ENCODE measurements around the gene KAT6B.

The KAT6B gene

DNA sequence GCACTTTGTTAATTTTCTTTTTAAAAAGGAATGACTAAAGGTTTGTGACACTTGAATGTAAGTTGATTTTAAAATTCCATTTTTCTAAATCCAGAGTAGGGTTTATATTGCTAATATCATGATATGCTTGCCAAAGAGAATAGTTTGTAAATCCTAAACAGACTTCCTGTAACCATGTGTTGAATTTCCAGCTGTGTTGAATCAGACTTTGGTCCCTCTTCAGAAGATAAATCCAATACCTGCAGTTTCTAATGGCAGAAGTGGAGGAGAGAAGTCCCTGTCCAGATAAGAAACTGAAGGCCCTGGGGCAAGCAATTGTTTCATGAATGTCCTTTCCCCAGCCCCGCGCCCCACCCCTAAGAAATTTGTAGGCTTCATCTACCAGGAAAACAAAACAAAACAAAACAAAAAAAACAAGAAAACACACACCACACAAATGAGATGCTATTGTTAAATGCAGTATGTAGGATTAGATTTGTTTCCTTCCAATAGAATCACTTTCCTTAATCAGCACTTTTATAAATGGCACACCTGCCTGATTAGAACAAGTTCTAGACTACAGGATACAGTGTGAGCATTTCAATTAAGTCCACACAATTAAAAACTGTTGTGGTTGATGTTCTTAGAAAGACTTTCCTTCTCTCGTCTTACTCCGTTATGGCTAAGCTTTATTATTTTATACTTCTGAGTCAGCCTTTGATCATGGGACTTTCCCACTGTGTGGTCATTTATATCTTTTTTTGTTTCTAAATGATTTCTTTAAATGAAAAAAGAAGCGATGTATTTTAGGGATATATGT is 122.8 kb downstream of the KAT6B start:
- POLR2A ChIA-PET, result no interaction called here
- TF ChIP-seq, protein P1, sequence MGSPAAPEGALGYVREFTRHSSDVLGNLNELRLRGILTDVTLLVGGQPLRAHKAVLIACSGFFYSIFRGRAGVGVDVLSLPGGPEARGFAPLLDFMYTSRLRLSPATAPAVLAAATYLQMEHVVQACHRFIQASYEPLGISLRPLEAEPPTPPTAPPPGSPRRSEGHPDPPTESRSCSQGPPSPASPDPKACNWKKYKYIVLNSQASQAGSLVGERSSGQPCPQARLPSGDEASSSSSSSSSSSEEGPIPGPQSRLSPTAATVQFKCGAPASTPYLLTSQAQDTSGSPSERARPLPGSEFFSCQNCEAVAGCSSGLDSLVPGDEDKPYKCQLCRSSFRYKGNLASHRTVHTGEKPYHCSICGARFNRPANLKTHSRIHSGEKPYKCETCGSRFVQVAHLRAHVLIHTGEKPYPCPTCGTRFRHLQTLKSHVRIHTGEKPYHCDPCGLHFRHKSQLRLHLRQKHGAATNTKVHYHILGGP (tag by site-specific recombination; IDR thresholded peaks at IDR 0.05), result peak; percentile 81
- no peak for TF ChIP-seq ZBTB8A (tag by site-specific recombination; IDR thresholded peaks at IDR 0.05)
- TF ChIP-seq ZSCAN16 (tag by site-specific recombination; IDR thresholded peaks at IDR 0.05), result no peak
- 0 out of 2 replicates have a peak, but pooled peaks have one; percentile 6 for TF ChIP-seq PRDM1 (tag by site-specific recombination; IDR thresholded peaks at IDR 0.05)
- TF ChIP-seq ZNF664 (tag by site-specific recombination; IDR thresholded peaks at IDR 0.05), result 0 out of 2 replicates have a peak, but pooled peaks have one; percentile 16
- TF ChIP-seq ZNF433 (tag by site-specific recombination; IDR thresholded peaks at IDR 0.05; ENCODE audit: low read depth), result no peak
- CTCF ChIA-PET, result interaction anchor here (0.6 to 0.7 kb wide), 2 partner anchors 11 to 24 kb away, joined by 4 to 5 read pairs; no protein-coding TSS in a partner anchor

DNA sequence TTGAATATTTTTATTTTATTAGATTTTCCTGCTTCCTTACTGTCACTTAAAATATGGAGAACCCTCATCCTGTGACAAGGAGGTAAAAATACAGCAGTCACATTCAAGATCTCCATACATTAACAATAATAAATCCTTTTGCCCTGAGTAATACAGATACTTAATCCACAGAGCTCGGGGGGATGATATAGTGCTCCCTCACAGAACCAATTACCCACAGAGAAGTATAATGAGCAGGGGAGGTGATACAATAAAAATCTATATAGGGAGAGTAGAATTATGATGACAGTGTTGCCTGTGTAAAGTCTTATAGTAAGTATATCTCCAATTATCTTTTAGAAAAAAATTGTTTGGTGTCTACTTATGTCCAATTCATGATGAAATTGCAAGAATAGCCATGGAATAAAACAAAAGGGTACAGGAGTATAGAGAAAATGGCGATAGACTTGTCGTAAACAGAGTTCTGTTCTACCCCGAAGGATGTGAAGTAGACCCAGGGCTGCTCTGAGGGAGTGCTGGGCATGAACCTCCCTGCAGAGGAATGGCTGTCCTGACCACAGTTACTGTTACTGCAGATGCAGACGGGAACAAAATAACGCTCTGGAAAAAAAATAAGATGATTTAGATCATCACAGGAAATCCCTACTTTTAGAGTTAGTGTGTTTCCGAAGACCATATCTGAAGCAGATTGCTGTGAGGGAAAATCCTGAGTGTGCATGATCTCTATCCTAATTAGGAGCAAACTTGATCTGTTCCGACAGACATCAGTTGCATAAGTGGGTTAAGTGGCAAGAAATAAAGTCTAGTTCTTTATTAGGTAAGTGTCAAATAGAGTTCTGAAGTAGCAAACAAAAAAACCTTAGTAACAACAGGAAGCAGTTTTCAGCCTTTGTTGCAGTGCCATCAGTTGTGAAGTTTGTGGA is 123.7 kb downstream of the KAT6B start:
- CTCF ChIA-PET, result interaction anchor here (0.6 to 1.0 kb wide), 3 partner anchors 9 to 23 kb away, joined by 4 to 5 read pairs (median 4); no protein-coding TSS in a partner anchor
- H3K36me3 ChIP-seq (ENCODE audit: control insufficient read depth in 2 of 2, insufficient read depth in 1 of 2, low read length in 2 of 2), result no peaks in the 10 kb centered on the region
- POLR2A ChIA-PET, result no interaction called here
- H3K4me3 ChIP-seq (ENCODE audit: low read depth, low read length), result no peak overlapping the region
- no peaks in the 10 kb centered on the region for H3K9me3 ChIP-seq (ENCODE audit: control insufficient read depth, insufficient read depth, low read depth, low read length)
- H3K4me1 ChIP-seq (ENCODE audit: control insufficient read depth, insufficient read depth, low read length), result peaks cover 43% of the 10 kb centered on the region
- no peak overlapping the region for H3K27ac ChIP-seq (ENCODE audit: extremely low read depth, low read depth, low read length)
- 0 out of 2 replicates have a peak, but pooled peaks have one; percentile 31 for TF ChIP-seq KLF1 (tag by site-specific recombination; IDR thresholded peaks at IDR 0.05)
- TF ChIP-seq ZNF335 (tag by site-specific recombination; conservative IDR thresholded peaks at IDR 0.05), result no peak
- peak; percentile 47 for TF ChIP-seq ZBTB17 (tag by site-specific recombination; IDR thresholded peaks at IDR 0.05)
- TF ChIP-seq, protein P2, sequence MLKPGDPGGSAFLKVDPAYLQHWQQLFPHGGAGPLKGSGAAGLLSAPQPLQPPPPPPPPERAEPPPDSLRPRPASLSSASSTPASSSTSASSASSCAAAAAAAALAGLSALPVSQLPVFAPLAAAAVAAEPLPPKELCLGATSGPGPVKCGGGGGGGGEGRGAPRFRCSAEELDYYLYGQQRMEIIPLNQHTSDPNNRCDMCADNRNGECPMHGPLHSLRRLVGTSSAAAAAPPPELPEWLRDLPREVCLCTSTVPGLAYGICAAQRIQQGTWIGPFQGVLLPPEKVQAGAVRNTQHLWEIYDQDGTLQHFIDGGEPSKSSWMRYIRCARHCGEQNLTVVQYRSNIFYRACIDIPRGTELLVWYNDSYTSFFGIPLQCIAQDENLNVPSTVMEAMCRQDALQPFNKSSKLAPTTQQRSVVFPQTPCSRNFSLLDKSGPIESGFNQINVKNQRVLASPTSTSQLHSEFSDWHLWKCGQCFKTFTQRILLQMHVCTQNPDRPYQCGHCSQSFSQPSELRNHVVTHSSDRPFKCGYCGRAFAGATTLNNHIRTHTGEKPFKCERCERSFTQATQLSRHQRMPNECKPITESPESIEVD (tag by site-specific recombination; IDR thresholded peaks at IDR 0.05), result peak; percentile 41; the same call in 1 of the 2 replicates
- TF ChIP-seq OSR2 (tag by site-specific recombination; IDR thresholded peaks at IDR 0.05), result peak; percentile 41; the same call in 1 of the 2 replicates
- TF ChIP-seq ZNF324 (tag by site-specific recombination; IDR thresholded peaks at IDR 0.05), result no peak
- TF ChIP-seq ZNF600 (tag by site-specific recombination; IDR thresholded peaks at IDR 0.05), result peak; percentile 56; the same call in 1 of the 2 replicates
- TF ChIP-seq WT1 (tag by site-specific recombination; IDR thresholded peaks at IDR 0.05), result peak; percentile 59
- no peak for TF ChIP-seq ZNF24 (tag by site-specific recombination; IDR thresholded peaks at IDR 0.05)

More for the DNA sequence above, 122.8 kb downstream of the KAT6B start:
- no peaks in the 10 kb centered on the region for H3K36me3 ChIP-seq (ENCODE audit: control insufficient read depth in 2 of 2, insufficient read depth in 1 of 2, low read length in 2 of 2)
- peaks cover 43% of the 10 kb centered on the region for H3K4me1 ChIP-seq (ENCODE audit: control insufficient read depth, insufficient read depth, low read length)
- no peaks in the 10 kb centered on the region for H3K9me3 ChIP-seq (ENCODE audit: control insufficient read depth, insufficient read depth, low read depth, low read length)
- H3K27ac ChIP-seq (ENCODE audit: extremely low read depth, low read depth, low read length), result 0 out of 2 replicates have a peak overlapping the region, but pooled peaks have one; percentile 44
- no peak overlapping the region for H3K4me3 ChIP-seq (ENCODE audit: low read depth, low read length)

DNA sequence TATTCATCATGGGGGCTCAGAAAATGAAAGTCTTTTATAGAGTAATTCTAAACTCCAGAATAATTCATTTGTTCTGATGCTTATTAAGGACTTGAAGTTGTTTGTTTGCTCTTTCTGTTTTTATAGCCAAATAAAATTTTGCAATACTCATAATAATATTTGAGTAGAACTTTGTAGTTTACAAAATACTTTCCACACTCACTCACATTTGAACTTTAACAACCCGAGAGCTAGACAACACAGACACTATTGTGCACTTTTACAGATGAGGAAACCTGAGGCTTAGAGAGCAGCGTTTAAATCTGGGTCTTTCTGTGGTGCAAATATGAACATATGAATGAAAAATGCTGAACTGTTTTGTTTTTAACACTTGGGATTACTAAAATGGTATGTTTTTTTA is 126.8 kb downstream of the KAT6B start:
- ChIA-PET POLR2A (no interaction called here), CTCF (no interaction called here)
- H3K27ac ChIP-seq (ENCODE audit: extremely low read depth, low read depth, low read length), result no peak overlapping the region
- TF ChIP-seq ZBTB48 (tag by site-specific recombination; IDR thresholded peaks at IDR 0.05) (no peak), ZNF366 (tag by site-specific recombination; conservative IDR thresholded peaks at IDR 0.05) (no peak), BCL11A (tag by site-specific recombination; IDR thresholded peaks at IDR 0.05; ENCODE audit: low read depth) (no peak), ZNF416 (tag by site-specific recombination; IDR thresholded peaks at IDR 0.05) (no peak), ZNF350 (tag by site-specific recombination; IDR thresholded peaks at IDR 0.05) (no peak)
- TF ChIP-seq, protein P2 (tag by site-specific recombination; IDR thresholded peaks at IDR 0.05), result peak; percentile 73
- no peaks in the 10 kb centered on the region for H3K9me3 ChIP-seq (ENCODE audit: control insufficient read depth, insufficient read depth, low read depth, low read length)
- peaks cover 37% of the 10 kb centered on the region for H3K4me1 ChIP-seq (ENCODE audit: control insufficient read depth, insufficient read depth, low read length)
- H3K36me3 ChIP-seq (ENCODE audit: control insufficient read depth in 2 of 2, insufficient read depth in 1 of 2, low read length in 2 of 2), result no peaks in the 10 kb centered on the region
- no peak overlapping the region for H3K4me3 ChIP-seq (ENCODE audit: low read depth, low read length)

Data from HEK293 (cell line).